ENCODE data around the gene TEKT5. TPM values are rescaled to one million over a fixed set of nuclear protein-coding genes. Genes with fewer than 3 reads are reported as not detected.
A peak's percentile ranks its signal among the peaks of the same experiment; 100 is the strongest.

TEKT5 gene
- total RNA-seq, 2 donors from 2014 or later, result 0.36 to 3.9 TPM

GRCh38 chr16:10598157-10598556 lies 96.6 kb downstream of the TEKT5 start:
- Histone ChIP-seq H3K4me3 (no peak overlapping the region), H3K27ac (no peak overlapping the region), H3K4me1 (replicated peaks) (peaks cover 2% of the 10 kb centered on the region), H3K27me3 (replicated peaks; ENCODE audit: insufficient read depth) (no peaks in the 10 kb centered on the region), H3K36me3 (no peaks in the 10 kb centered on the region), H3K9me3 (no peaks in the 10 kb centered on the region)
- intact Hi-C loops (cut with DNase I), result no loop called here
- DNase-seq (ENCODE audit: low spot score), result no peak
- TF ChIP-seq POLR2AphosphoS5 (IDR thresholded peaks at IDR 0.05) (no peak), POLR2A (IDR thresholded peaks at IDR 0.05) (no peak), CTCF (IDR thresholded peaks at IDR 0.05) (no peak)
- 24% methylated on average over 7 of the region's 11 CpGs for WGBS

- intact Hi-C loops (cut with DNase I), result no loop called here
- Histone ChIP-seq H3K27ac (no peak overlapping the region), H3K4me1 (replicated peaks) (peaks cover 2% of the 10 kb centered on the region), H3K27me3 (replicated peaks; ENCODE audit: insufficient read depth) (no peaks in the 10 kb centered on the region), H3K4me3 (no peak overlapping the region), H3K36me3 (no peaks in the 10 kb centered on the region), H3K9me3 (no peaks in the 10 kb centered on the region)
- 86% methylated on average over 3 of the region's 3 CpGs for WGBS
- TF ChIP-seq POLR2AphosphoS5 (IDR thresholded peaks at IDR 0.05), result no peak
- TF ChIP-seq CTCF (IDR thresholded peaks at IDR 0.05), result no peak
- TF ChIP-seq POLR2A (IDR thresholded peaks at IDR 0.05), result no peak
- no peak for DNase-seq (ENCODE audit: low spot score)
These were observed 97.5 kb downstream of the TEKT5 start for GRCh38 chr16:10597187-10597601.

- H3K27ac ChIP-seq, result no peak overlapping the region
- 36% methylated on average over 9 of the region's 9 CpGs for WGBS
These were observed 100.3 kb downstream of the TEKT5 start for GRCh38 chr16:10594312-10594950.

GRCh38 chr16:10592611-10593010 lies 102.1 kb downstream of the TEKT5 start:
- TF ChIP-seq POLR2A (IDR thresholded peaks at IDR 0.05) (no peak), CTCF (IDR thresholded peaks at IDR 0.05) (no peak), POLR2AphosphoS5 (IDR thresholded peaks at IDR 0.05) (no peak)
- Histone ChIP-seq H3K9me3 (no peaks in the 10 kb centered on the region), H3K27ac (no peak overlapping the region), H3K4me3 (no peak overlapping the region), H3K36me3 (no peaks in the 10 kb centered on the region), H3K4me1 (replicated peaks) (no peaks in the 10 kb centered on the region), H3K27me3 (replicated peaks; ENCODE audit: insufficient read depth) (no peaks in the 10 kb centered on the region)
- no peak for DNase-seq (ENCODE audit: low spot score)
- intact Hi-C loops (cut with DNase I), result no loop called here
- 87% methylated on average over 1 of the region's 1 CpG for WGBS

More at GRCh38 chr16:10594312-10594950, 100.3 kb downstream of the TEKT5 start:
- H3K36me3 ChIP-seq, result no peaks in the 10 kb centered on the region
- H3K4me3 ChIP-seq, result no peak overlapping the region
- intact Hi-C loops (cut with DNase I), result no loop called here
- H3K4me1 ChIP-seq (replicated peaks), result no peaks in the 10 kb centered on the region
- TF ChIP-seq POLR2A (IDR thresholded peaks at IDR 0.05) (no peak), CTCF (IDR thresholded peaks at IDR 0.05) (peak in 1 of 4 experiments; percentile 34), POLR2AphosphoS5 (IDR thresholded peaks at IDR 0.05) (peak; percentile 90)
- DNase-seq (ENCODE audit: low spot score), result peak; percentile 89
- no peaks in the 10 kb centered on the region for H3K27me3 ChIP-seq (replicated peaks; ENCODE audit: insufficient read depth)
- H3K9me3 ChIP-seq, result no peaks in the 10 kb centered on the region

GRCh38 chr16:10590342-10590741 lies 104.4 kb downstream of the TEKT5 start:
- intact Hi-C loops (cut with DNase I), result no loop called here
- WGBS, result 69% methylated on average over 4 of the region's 4 CpGs
- Histone ChIP-seq H3K27ac (no peak overlapping the region), H3K27me3 (replicated peaks; ENCODE audit: insufficient read depth) (no peaks in the 10 kb centered on the region), H3K36me3 (no peaks in the 10 kb centered on the region), H3K4me1 (replicated peaks) (no peaks in the 10 kb centered on the region), H3K4me3 (no peak overlapping the region), H3K9me3 (no peaks in the 10 kb centered on the region)
- no peak for DNase-seq (ENCODE audit: low spot score)
- no peak for TF ChIP-seq POLR2A (IDR thresholded peaks at IDR 0.05)
- TF ChIP-seq CTCF (IDR thresholded peaks at IDR 0.05), result no peak
- no peak for TF ChIP-seq POLR2AphosphoS5 (IDR thresholded peaks at IDR 0.05)
